Measurements from ENCODE around the gene CYTL1. TPM values are rescaled to one million over a fixed set of nuclear protein-coding genes. Genes with fewer than 3 reads are reported as not detected.

Gene CYTL1
- total RNA-seq, 4 donors from 2014 or later = 0.51 to 15.9 (median 9.8) TPM

DNA sequence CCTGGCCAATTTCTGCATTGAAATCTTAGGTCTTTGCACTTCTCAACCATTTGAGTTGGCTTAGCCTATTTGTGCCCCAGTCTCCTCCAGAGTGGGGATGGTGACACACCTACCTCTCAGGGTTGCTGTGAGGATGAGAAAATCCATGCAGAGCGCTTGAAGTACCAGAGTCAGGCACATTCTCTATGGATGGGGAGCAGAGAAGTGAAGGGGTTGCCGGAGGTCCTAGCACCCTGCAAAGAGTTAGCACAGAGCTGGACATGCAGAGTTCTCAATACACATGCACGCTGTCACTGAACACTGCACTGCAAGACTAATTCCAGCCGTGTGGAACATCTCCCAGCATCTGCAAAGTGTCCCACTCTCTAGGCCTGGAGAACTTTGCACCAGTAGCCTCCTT lies 29.5 kb upstream of the CYTL1 start:
- no peaks in the 10 kb centered on the region for H3K4me1 ChIP-seq
- no peaks in the 10 kb centered on the region for H3K36me3 ChIP-seq
- TF ChIP-seq, protein P1, sequence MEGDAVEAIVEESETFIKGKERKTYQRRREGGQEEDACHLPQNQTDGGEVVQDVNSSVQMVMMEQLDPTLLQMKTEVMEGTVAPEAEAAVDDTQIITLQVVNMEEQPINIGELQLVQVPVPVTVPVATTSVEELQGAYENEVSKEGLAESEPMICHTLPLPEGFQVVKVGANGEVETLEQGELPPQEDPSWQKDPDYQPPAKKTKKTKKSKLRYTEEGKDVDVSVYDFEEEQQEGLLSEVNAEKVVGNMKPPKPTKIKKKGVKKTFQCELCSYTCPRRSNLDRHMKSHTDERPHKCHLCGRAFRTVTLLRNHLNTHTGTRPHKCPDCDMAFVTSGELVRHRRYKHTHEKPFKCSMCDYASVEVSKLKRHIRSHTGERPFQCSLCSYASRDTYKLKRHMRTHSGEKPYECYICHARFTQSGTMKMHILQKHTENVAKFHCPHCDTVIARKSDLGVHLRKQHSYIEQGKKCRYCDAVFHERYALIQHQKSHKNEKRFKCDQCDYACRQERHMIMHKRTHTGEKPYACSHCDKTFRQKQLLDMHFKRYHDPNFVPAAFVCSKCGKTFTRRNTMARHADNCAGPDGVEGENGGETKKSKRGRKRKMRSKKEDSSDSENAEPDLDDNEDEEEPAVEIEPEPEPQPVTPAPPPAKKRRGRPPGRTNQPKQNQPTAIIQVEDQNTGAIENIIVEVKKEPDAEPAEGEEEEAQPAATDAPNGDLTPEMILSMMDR (IDR thresholded peaks at IDR 0.05) = no peak
- no peak for TF ChIP-seq POLR2A (IDR thresholded peaks at IDR 0.05)
- H3K4me3 ChIP-seq = no peak overlapping the region
- intact Hi-C loops (cut with DNase I; ENCODE audit: low total_unique reads) = no loop called here
- no peak overlapping the region for H3K27ac ChIP-seq
- H3K9me3 ChIP-seq = no peaks in the 10 kb centered on the region
- H3K27me3 ChIP-seq = no peaks in the 10 kb centered on the region
- no peak for DNase-seq

DNA sequence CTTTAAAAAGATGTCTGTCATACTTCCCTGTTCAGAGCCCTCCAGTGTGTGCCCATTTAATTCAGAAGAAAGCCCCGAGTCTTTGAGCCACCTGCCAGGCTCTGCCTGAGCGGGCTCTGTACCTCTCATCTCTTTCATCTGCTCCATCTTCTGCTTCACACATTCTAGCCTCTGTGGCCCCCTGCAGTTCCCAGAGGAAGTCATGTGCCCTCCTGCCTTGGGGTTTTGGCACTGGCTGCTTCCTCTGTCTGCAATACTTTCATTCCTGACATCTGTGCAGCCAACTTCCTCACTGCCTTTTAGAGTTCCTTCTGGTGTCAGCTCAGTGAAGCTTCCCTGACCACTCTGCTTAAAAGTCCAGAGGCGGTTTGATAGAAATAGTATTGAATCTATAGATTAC lies 25.8 kb upstream of the CYTL1 start:
- no peak overlapping the region for H3K27ac ChIP-seq
- H3K36me3 ChIP-seq = no peaks in the 10 kb centered on the region
- DNase-seq = no peak
- intact Hi-C loops (cut with DNase I; ENCODE audit: low total_unique reads) = no loop called here
- no peak for TF ChIP-seq POLR2A (IDR thresholded peaks at IDR 0.05)
- TF ChIP-seq, protein P1 (IDR thresholded peaks at IDR 0.05) = no peak
- H3K4me3 ChIP-seq = no peak overlapping the region
- H3K9me3 ChIP-seq = no peaks in the 10 kb centered on the region
- no peaks in the 10 kb centered on the region for H3K4me1 ChIP-seq
- no peaks in the 10 kb centered on the region for H3K27me3 ChIP-seq

DNA sequence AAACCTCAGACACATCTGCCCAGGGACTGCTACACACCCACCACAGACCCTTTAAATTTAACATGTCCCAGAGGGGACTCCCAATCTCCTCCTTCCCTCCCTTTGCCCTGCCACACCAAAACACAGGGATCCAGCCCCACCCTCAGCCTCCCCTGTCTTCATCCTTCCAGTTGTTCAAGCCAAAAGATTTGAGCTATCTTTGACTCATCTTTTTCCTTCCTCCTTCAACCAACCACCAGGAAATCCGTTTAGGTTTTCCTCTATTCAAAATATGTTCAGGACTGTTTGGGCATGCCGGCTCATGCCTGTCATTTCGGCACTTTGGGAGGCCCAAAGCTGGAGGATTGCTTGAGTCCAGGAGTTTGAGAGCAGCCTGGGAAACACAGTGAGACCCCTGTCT lies 25.1 kb upstream of the CYTL1 start:
- Histone ChIP-seq H3K4me3 (no peak overlapping the region), H3K36me3 (no peaks in the 10 kb centered on the region), H3K27me3 (no peaks in the 10 kb centered on the region), H3K4me1 (no peaks in the 10 kb centered on the region), H3K9me3 (no peaks in the 10 kb centered on the region), H3K27ac (no peak overlapping the region)
- no peak for DNase-seq
- TF ChIP-seq, protein P1 (IDR thresholded peaks at IDR 0.05) = no peak
- TF ChIP-seq POLR2A (IDR thresholded peaks at IDR 0.05) = no peak
- intact Hi-C loops (cut with DNase I; ENCODE audit: low total_unique reads) = no loop called here

DNA sequence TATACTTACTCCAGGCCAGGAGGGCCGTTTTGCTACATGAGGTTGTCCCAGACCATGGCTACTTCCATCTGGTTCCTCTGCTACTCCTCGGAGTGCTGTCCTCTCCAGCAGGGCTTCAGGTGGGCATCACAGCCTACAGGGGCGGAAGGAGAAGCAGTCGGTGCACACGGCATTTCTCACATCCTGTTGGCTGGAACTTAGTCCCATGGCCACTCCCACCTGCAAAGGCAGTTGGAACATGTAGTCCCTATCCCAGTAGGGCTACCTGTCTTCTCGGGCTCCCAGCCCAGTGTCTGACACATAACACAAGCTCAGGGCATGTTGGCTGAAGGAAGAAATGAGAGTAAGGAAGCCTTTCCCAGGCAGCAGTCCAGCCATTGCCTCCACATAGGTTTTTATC lies 24.3 kb upstream of the CYTL1 start:
- no peak for DNase-seq
- Histone ChIP-seq H3K27me3 (no peaks in the 10 kb centered on the region), H3K4me3 (no peak overlapping the region), H3K9me3 (no peaks in the 10 kb centered on the region), H3K36me3 (no peaks in the 10 kb centered on the region), H3K4me1 (no peaks in the 10 kb centered on the region), H3K27ac (no peak overlapping the region)
- no peak for TF ChIP-seq POLR2A (IDR thresholded peaks at IDR 0.05)
- TF ChIP-seq, protein P1 (IDR thresholded peaks at IDR 0.05) = no peak
- intact Hi-C loops (cut with DNase I; ENCODE audit: low total_unique reads) = no loop called here

DNA sequence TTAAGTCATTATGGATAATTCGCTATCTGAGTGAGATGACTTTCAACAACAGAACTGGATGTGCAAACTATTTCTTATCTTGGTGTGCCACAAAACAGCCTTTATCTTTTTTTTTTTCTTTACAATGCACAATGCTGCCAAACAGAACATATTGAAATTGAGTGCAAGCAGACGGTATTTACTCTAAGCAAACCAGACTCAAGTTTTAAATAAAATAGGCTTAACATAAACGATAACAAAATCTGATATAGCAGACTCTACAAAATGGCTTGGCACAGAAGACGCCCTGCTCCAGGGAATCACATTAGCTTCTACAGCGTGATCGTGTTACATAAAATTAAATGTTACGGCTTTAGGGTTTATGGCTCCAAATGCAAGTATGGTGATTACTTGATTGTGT lies 22.4 kb upstream of the CYTL1 start:
- intact Hi-C loops (cut with DNase I; ENCODE audit: low total_unique reads) = no loop called here
- no peaks in the 10 kb centered on the region for H3K36me3 ChIP-seq
- no peaks in the 10 kb centered on the region for H3K4me1 ChIP-seq
- H3K27ac ChIP-seq = no peak overlapping the region
- DNase-seq = no peak
- no peaks in the 10 kb centered on the region for H3K9me3 ChIP-seq
- no peak for TF ChIP-seq POLR2A (IDR thresholded peaks at IDR 0.05)
- TF ChIP-seq, protein P1 (IDR thresholded peaks at IDR 0.05) = no peak
- no peak overlapping the region for H3K4me3 ChIP-seq
- no peaks in the 10 kb centered on the region for H3K27me3 ChIP-seq

Data from uterus (tissue), 4 donors.